Astrocyte (in vitro differentiated cells and primary cell): Measurements from ENCODE around the gene ABCC4. TPM values are rescaled to one million over a fixed set of nuclear protein-coding genes. Genes with fewer than 3 reads are reported as not detected.
A peak's percentile ranks its signal among the peaks of the same experiment; 100 is the strongest.
"Not testable (repeated sequence)": the region's sequence is repeated elsewhere in the genome, so short reads cannot be mapped to it uniquely, and the experiment has no call there.

Source experiments
- DNase-seq: peaks from one replicate; pipeline ENCODE4 v3.0.0-alpha.2; 2010; ENCODE audit warnings: low read depth
- FAIRE-seq: peaks from 2 replicates; lab custom pipeline; 2011; peaks lifted over from hg19 to GRCh38; lab: Jason Lieb, UNC
- H2AFZ ChIP-seq: 2 replicates; pipeline ENCODE4 v1.6.0; 2012; ENCODE audit warnings: low read depth, low read length, inconsistent platforms
- H3K27ac ChIP-seq: 2 replicates; pipeline ENCODE4 v1.5.1; 2011; ENCODE audit warnings: low read depth, low read length, inconsistent platforms
- H3K27me3 ChIP-seq: 2 replicates; pipeline ENCODE4 v1.6.0; 2011; ENCODE audit warnings: low read length, inconsistent platforms; ENCODE audit not compliant: insufficient read depth
- H3K36me3 ChIP-seq: 2 replicates; pipeline ENCODE4 v1.5.1; 2011; ENCODE audit warnings: low read length, inconsistent platforms; ENCODE audit not compliant: insufficient read depth
- H3K4me1 ChIP-seq: 2 replicates; pipeline ENCODE4 v1.5.1; 2011; ENCODE audit warnings: low read length, inconsistent platforms; ENCODE audit not compliant: insufficient read depth
- H3K4me2 ChIP-seq: 2 replicates; pipeline ENCODE4 v1.6.0; 2012; ENCODE audit warnings: low read length, inconsistent platforms
- H3K4me3 ChIP-seq: 2 replicates; pipeline ENCODE4 v1.5.1; 2011; ENCODE audit warnings: low read depth, mild to moderate bottlenecking, low read length, inconsistent platforms; ENCODE audit not compliant: insufficient read depth
- H3K79me2 ChIP-seq: 2 replicates; pipeline ENCODE4 v1.6.0; 2012; ENCODE audit warnings: mild to moderate bottlenecking, low read length, inconsistent platforms; ENCODE audit not compliant: insufficient read depth
- H3K9ac ChIP-seq: 2 replicates; pipeline ENCODE4 v1.6.0; 2012; ENCODE audit warnings: mild to moderate bottlenecking, low read length, inconsistent platforms
- H3K9me3 ChIP-seq: 2 replicates; pipeline ENCODE4 v1.5.1; 2012; ENCODE audit warnings: low read depth, mild to moderate bottlenecking, low read length, inconsistent platforms; ENCODE audit not compliant: insufficient read depth
- H4K20me1 ChIP-seq: 2 replicates; pipeline ENCODE4 v1.6.0; 2012; ENCODE audit warnings: low read length, inconsistent platforms; ENCODE audit not compliant: insufficient read depth
- H3K27ac Mint-ChIP-seq: one replicate; pipeline ENCODE4 v1.8.0; 2021; ENCODE audit warnings: mild to moderate bottlenecking, mixed read lengths; ENCODE audit not compliant: unreplicated experiment
- H3K27me3 Mint-ChIP-seq: one replicate; pipeline ENCODE4 v1.8.0; 2021; ENCODE audit warnings: low read depth, mixed read lengths; ENCODE audit not compliant: unreplicated experiment
- H3K36me3 Mint-ChIP-seq: one replicate; pipeline ENCODE4 v1.8.0; 2021; ENCODE audit warnings: low read depth, mixed read lengths; ENCODE audit not compliant: unreplicated experiment
- H3K4me1 Mint-ChIP-seq: one replicate; pipeline ENCODE4 v1.8.0; 2021; ENCODE audit warnings: low read depth, mixed read lengths; ENCODE audit not compliant: unreplicated experiment
- H3K4me3 Mint-ChIP-seq: one replicate; pipeline ENCODE4 v1.8.0; 2021; ENCODE audit warnings: mild to moderate bottlenecking, moderate library complexity, mixed read lengths; ENCODE audit not compliant: unreplicated experiment
- H3K9me3 Mint-ChIP-seq: one replicate; pipeline ENCODE4 v1.8.0; 2021; ENCODE audit warnings: mild to moderate bottlenecking, mixed read lengths; ENCODE audit not compliant: unreplicated experiment
- CTCF ChIP-seq: IDR thresholded peaks from 2 replicates; pipeline ENCODE4 v1.5.1; 2011; ENCODE audit warnings: low read depth, mild to moderate bottlenecking, inconsistent platforms, low read length, moderate library complexity; ENCODE audit not compliant: insufficient read depth
- EZH2 ChIP-seq: IDR thresholded peaks from 2 replicates; pipeline ENCODE4 v1.6.1; 2012; ENCODE audit warnings: mild to moderate bottlenecking, low read length, inconsistent platforms; ENCODE audit not compliant: insufficient read depth
- total RNA-seq: library from RNA; stranded (reverse); gene quantifications from 2 replicates; pipeline ENCODE4 v1.2.1, GENCODE V29; 2021

Gene ABCC4
- total RNA-seq, 1 donor from 2014 or later, result 15.6 TPM

DNA sequence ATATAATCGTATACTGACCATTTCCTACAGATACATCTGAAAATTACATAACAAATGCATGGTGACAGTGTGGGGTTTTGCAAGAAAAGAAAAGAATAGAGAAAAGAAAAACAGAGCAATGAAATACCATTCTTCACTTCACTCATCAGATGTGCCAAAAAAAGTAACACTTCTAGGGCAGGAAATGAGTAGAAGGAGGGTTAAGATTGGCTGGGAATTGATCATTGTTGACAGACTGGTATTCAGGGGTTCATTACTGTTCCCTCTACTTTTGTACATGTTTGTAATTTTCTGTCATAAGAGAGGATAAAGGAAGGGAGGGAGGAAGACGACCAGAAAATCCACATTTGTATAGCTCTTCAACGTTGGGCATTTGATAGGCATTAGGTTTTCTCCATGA, 31.5 kb downstream of the ABCC4 start:
- H4K20me1 ChIP-seq, result no peaks in the 10 kb centered on the region
- DNase-seq (no peak), FAIRE-seq (no peak)
- Mint-ChIP-seq H3K9me3 (peaks cover 4% of the 10 kb centered on the region), H3K4me3 (no peak overlapping the region), H3K36me3 (peaks cover 12% of the 10 kb centered on the region), H3K27ac (no peak overlapping the region), H3K27me3 (no peaks in the 10 kb centered on the region), H3K4me1 (peaks cover 34% of the 10 kb centered on the region)
- no peak overlapping the region for H3K27ac ChIP-seq
- peaks cover 34% of the 10 kb centered on the region for H3K4me1 ChIP-seq
- no peaks in the 10 kb centered on the region for H3K27me3 ChIP-seq
- no peak overlapping the region for H2AFZ ChIP-seq
- no peak overlapping the region for H3K4me3 ChIP-seq
- H3K79me2 ChIP-seq, result peaks cover 11% of the 10 kb centered on the region
- H3K9ac ChIP-seq, result no peak overlapping the region
- no peaks in the 10 kb centered on the region for H3K9me3 ChIP-seq
- peak overlapping the region; percentile 10 for H3K4me2 ChIP-seq
- no peaks in the 10 kb centered on the region for H3K36me3 ChIP-seq
- TF ChIP-seq CTCF, result no peak
- no peak for TF ChIP-seq EZH2

- H3K27ac Mint-ChIP-seq, result peak overlapping the region; percentile 93
- H3K4me1 Mint-ChIP-seq, result peaks cover 31% of the 10 kb centered on the region
- H3K79me2 ChIP-seq, H3K27me3 ChIP-seq, H3K4me3 Mint-ChIP-seq, H4K20me1 ChIP-seq, H3K9ac ChIP-seq, DNase-seq, H3K36me3 ChIP-seq, H3K9me3 Mint-ChIP-seq, H3K4me3 ChIP-seq, H2AFZ ChIP-seq, H3K27me3 Mint-ChIP-seq, FAIRE-seq, H3K9me3 ChIP-seq: not testable (repeated sequence)
- peaks cover 12% of the 10 kb centered on the region for H3K36me3 Mint-ChIP-seq
- H3K27ac ChIP-seq, result peak overlapping the region; percentile 69
- H3K4me1 ChIP-seq, result peaks cover 34% of the 10 kb centered on the region
- H3K4me2 ChIP-seq, result peak overlapping the region; percentile 79
Measured at GRCh38 chr13:95268343-95269065, 32.7 kb downstream of the ABCC4 start.

DNA sequence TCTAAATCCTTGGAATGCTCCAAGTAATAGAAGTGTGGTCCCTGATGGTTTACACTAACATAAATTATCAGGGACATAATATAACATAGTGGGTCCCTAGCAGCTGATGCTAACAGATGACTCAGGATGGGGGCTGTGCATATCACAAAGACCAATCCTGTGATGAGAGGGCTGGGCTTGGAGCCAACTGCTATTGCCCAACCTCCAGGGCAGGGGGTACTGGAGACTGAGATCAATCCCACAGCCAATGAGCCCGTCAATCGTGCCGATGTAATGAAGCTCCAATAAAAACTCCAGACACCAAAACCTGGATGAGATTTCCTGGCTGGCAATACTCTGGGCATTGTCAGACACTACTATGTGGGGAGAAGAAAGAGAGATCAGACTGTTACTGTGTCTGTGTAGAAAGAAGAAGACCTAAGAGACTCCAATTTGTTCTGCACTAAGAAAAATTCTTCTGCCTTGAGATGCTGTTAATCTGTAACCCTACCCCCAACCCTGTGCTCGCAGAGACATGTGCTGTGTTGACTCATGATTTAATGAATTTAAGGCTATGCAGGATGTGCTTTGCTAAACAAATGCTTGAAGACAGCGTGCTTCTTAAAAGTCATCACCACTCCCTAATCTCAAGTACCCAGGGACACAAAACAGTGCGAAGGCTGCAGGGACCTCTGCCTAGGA, 33.4 kb downstream of the ABCC4 start:
- Mint-ChIP-seq H3K4me3 (no peak overlapping the region), H3K36me3 (peaks cover 13% of the 10 kb centered on the region), H3K27ac (peak overlapping the region; percentile 93), H3K4me1 (peaks cover 31% of the 10 kb centered on the region), H3K9me3 (peaks cover 4% of the 10 kb centered on the region), H3K27me3 (no peaks in the 10 kb centered on the region)
- peak overlapping the region; percentile 69 for H3K27ac ChIP-seq
- no peak overlapping the region for H3K4me3 ChIP-seq
- FAIRE-seq, result no peak
- H3K9me3 ChIP-seq, result no peaks in the 10 kb centered on the region
- H3K4me2 ChIP-seq, result peak overlapping the region; percentile 79
- H3K36me3 ChIP-seq, result no peaks in the 10 kb centered on the region
- no peak overlapping the region for H2AFZ ChIP-seq
- TF ChIP-seq CTCF (no peak), EZH2 (no peak)
- H3K4me1 ChIP-seq, result peaks cover 34% of the 10 kb centered on the region
- DNase-seq, result peak; percentile 89
- no peaks in the 10 kb centered on the region for H3K27me3 ChIP-seq
- peak overlapping the region; percentile 45 for H3K9ac ChIP-seq
- no peaks in the 10 kb centered on the region for H4K20me1 ChIP-seq
- peaks cover 5% of the 10 kb centered on the region for H3K79me2 ChIP-seq
